Measurements from ENCODE around the gene TENM3.

DNA sequence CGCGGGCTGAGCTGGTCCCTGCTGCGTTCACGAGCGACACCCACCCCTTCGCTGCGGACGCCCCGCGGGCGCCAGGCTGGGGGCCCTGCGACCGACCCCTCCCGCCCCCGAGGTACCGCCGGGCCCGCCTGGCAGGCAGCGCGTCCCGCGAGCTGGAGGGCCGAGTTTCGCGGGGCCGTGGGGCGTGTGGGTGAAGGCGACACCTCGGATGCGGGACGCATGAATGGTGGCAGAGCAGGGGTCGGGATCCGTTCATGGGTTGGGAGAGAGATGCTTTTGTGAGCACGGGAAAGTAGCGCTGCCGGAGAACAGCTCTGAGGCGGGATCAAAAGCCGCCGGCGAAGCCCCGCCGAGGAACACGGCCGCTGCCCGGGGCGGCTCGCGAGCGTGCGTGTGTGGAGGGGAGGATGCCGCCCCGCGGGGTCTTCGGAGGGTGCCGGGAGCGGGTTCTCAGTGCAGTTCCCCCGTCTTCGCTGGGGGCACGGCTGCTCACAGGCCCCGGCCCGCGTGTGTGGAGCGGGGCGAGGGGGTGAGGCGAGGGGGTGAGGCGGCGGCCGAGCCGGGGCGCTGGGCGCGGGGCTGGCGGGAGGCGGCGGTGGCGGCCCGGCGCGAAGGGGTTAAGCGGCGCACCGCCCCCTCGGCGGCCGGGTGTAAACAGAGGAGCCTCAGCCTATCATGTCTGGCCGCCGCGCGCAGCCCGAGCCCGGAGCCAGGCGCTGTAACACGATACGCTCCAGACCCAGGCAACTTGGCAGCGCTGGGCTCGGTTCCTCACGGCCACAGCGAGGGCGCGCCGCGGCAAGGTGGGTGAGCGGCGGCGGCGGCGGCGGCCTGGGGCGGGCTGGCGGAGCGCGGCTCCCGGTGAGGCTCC lies 205.3 kb downstream of the TENM3 start:
- TF ChIP-seq, protein P1, sequence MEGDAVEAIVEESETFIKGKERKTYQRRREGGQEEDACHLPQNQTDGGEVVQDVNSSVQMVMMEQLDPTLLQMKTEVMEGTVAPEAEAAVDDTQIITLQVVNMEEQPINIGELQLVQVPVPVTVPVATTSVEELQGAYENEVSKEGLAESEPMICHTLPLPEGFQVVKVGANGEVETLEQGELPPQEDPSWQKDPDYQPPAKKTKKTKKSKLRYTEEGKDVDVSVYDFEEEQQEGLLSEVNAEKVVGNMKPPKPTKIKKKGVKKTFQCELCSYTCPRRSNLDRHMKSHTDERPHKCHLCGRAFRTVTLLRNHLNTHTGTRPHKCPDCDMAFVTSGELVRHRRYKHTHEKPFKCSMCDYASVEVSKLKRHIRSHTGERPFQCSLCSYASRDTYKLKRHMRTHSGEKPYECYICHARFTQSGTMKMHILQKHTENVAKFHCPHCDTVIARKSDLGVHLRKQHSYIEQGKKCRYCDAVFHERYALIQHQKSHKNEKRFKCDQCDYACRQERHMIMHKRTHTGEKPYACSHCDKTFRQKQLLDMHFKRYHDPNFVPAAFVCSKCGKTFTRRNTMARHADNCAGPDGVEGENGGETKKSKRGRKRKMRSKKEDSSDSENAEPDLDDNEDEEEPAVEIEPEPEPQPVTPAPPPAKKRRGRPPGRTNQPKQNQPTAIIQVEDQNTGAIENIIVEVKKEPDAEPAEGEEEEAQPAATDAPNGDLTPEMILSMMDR (IDR thresholded peaks at IDR 0.05; ENCODE audit: low read length): no peak
- no peak for TF ChIP-seq EZH2 (IDR thresholded peaks at IDR 0.05; ENCODE audit: borderline replicate concordance, low read length)
